Gastrocnemius medialis (tissue), 4 donors: ENCODE data around the gene PPP1R3D. TPM values are rescaled to one million over a fixed set of nuclear protein-coding genes. Genes with fewer than 3 reads are reported as not detected.

Experiments used
- ATAC-seq, 2 donors: fragments of 150-250 bp; one replicate each; pipeline ENCODE4 v1.9.1; 2016
- DNase-seq, 2 donors: peaks; one replicate each; pipeline ENCODE4 v3.0.0-alpha.2; 2019
- H3K27ac ChIP-seq, 4 donors: fragments of 200-600 bp; sonication (generic); 1 replicate in 1 of 4; 2 replicates in 3 of 4; pipeline ENCODE4 v1.5.1; 2016 to 2018; ENCODE audit warnings: mild to moderate bottlenecking in 2 of 4, moderate library complexity in 1 of 4
- H3K27me3 ChIP-seq, 3 donors: fragments of 200-600 bp; sonication (generic) in 2 of 3; 1 replicate in 1 of 3; 2 replicates in 2 of 3; pipeline versions ENCODE4 v1.5.1 to v1.6.0; 2016 to 2019; ENCODE audit warnings: mild to moderate bottlenecking in 1 of 3, moderate library complexity in 1 of 3
- H3K36me3 ChIP-seq, 2 donors: fragments of 200-600 bp; sonication (generic) in 1 of 2; one replicate each; pipeline ENCODE4 v1.5.1; 2017 to 2018
- H3K4me1 ChIP-seq, 2 donors: fragments of 200-600 bp; sonication (generic) in 1 of 2; one replicate each; pipeline ENCODE4 v1.5.1; 2016 to 2017; ENCODE audit warnings: mild to moderate bottlenecking in 2 of 2
- H3K4me3 ChIP-seq, 4 donors: fragments of 200-600 bp; sonication (generic) in 3 of 4; 1 replicate in 1 of 4; 2 replicates in 3 of 4; pipeline ENCODE4 v1.5.1; 2016 to 2019; ENCODE audit warnings: mild to moderate bottlenecking in 2 of 4
- H3K9me3 ChIP-seq, 3 donors: fragments of 200-600 bp; sonication (generic) in 2 of 3; 1 replicate in 1 of 3; 2 replicates in 2 of 3; pipeline ENCODE4 v1.5.1; 2016 to 2019
- POLR2A ChIP-seq, 2 donors: fragments of 450-650 bp; IDR thresholded peaks; one replicate each; pipeline ENCODE4 v1.6.1; 2017; ENCODE audit warnings: antibody characterized with exemption in 2 of 2, mild to moderate bottlenecking in 2 of 2, moderate library complexity in 2 of 2
- in situ Hi-C, 4 donors: fragments of 200-750 bp; cut with MboI; loops; one replicate each; pipeline versions ENCODE4 v1.15.0 to v1.8.0; 2017; ENCODE audit warnings: low sequenced_read_pairs in 4 of 4
- intact Hi-C: fragments of 100-400 bp; cut with DNase I; formaldehyde crosslinking; loops from one replicate; pipeline ENCODE4 v1.15.1; 2023; ENCODE audit warnings: low total_unique reads
- total RNA-seq, 4 donors: library from RNA; depleted of rRNA; stranded (reverse); fragments of >200 nt; gene quantifications; one replicate each; pipeline versions ENCODE4 v1.1.0 to v1.2.3, GENCODE V29; 2016
- TF ChIP-seq, protein P1 (sequence below), 5 experiments: fragments of 450-650 bp in 3 of 5; fragments of 200-600 bp in 2 of 5; sonication (generic) in 2 of 5; IDR thresholded peaks in 4 of 5; conservative IDR thresholded peaks in 1 of 5; 1 replicate in 4 of 5; 2 replicates in 1 of 5; pipeline ENCODE4 v1.5.1; 2016 to 2019; ENCODE audit warnings: antibody characterized with exemption in 5 of 5, mild to moderate bottlenecking in 3 of 5, moderate library complexity in 3 of 5

PPP1R3D gene
- total RNA-seq, 4 donors from 2014 or later = 4.1 to 12.0 (median 10.8) TPM

DNA sequence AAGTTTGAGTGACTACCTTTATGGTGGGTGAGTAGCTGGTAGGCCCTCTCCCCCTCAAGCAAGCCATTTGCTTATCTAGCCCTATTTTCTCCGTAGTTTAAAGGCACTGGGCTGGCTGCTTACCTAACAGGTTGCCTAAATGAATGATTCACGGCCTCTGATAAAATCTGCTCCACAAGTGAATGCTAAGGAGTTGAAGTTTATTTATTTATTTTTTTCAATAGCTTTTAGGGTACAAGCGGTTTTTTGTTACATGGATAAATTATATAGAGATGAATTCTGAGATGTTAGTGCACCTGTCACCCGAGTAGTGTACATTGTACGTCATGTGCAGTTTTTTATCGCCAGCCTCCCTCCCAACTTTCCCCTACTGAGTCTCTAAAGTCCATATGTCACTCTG is 9.8 kb upstream of the PPP1R3D start:
- ATAC-seq (no peak), DNase-seq (no peak)
- Histone ChIP-seq H3K36me3 (peaks cover 0 to under 1% of the 10 kb centered on the region in 2 donors), H3K4me3 (no peak overlapping the region), H3K27ac (no peak overlapping the region), H3K4me1 (peaks cover 20 to 33% of the 10 kb centered on the region in 2 donors), H3K9me3 (no peaks in the 10 kb centered on the region), H3K27me3 (no peaks in the 10 kb centered on the region)
- in situ Hi-C loops = loop anchor here in 1 of 4 donors (10.0 kb wide), 1 partner anchor 105 kb away; no protein-coding TSS in a partner anchor
- TF ChIP-seq POLR2A (IDR thresholded peaks at IDR 0.05) = no peak
- TF ChIP-seq, protein P1, sequence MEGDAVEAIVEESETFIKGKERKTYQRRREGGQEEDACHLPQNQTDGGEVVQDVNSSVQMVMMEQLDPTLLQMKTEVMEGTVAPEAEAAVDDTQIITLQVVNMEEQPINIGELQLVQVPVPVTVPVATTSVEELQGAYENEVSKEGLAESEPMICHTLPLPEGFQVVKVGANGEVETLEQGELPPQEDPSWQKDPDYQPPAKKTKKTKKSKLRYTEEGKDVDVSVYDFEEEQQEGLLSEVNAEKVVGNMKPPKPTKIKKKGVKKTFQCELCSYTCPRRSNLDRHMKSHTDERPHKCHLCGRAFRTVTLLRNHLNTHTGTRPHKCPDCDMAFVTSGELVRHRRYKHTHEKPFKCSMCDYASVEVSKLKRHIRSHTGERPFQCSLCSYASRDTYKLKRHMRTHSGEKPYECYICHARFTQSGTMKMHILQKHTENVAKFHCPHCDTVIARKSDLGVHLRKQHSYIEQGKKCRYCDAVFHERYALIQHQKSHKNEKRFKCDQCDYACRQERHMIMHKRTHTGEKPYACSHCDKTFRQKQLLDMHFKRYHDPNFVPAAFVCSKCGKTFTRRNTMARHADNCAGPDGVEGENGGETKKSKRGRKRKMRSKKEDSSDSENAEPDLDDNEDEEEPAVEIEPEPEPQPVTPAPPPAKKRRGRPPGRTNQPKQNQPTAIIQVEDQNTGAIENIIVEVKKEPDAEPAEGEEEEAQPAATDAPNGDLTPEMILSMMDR (IDR thresholded peaks at IDR 0.05 in 4 of 5, conservative IDR thresholded peaks at IDR 0.05 in 1 of 5) = no peak
- intact Hi-C loops = no loop called here

DNA sequence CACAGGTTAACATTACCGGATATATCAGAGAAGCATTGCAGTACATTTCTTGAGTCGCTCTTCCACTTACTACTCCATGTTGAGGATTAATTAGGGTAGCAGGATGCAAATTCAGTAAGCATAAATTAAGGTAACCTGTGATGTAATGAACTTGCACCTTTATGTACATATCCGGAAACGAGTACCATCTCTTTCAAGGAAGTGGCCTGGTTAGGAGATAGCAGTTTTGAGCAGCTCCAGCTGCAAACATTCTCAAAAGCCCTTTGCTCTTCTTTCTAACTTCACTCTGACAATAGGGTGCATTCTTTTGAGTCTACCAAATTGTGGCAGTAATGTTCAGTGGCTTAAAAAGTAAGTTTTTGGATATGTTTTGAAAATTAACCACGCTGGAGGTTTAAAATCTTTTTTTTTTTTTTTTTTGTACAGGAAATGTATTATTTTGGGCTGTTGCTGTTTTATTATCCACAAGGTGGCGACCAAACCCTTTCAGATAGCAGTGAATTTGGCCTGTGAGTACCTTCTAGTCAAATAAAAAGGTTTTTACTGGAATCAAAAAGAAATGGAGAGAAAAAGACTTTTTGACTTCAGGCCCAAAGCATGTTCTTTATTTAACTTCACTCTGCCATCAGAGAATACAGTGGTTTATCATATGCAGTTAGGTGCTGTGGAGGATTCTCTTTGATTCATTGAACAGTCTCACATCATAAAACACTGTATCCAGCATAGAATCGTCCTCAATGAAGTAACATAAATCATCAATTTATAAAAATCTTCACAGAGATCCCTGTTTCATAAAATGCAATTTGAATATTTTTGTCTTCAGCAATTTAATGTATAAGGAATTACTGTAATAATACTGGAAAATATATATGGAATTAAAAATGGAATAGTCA is 9.0 kb upstream of the PPP1R3D start:
- Histone ChIP-seq H3K36me3 (peaks cover 0 to 9% of the 10 kb centered on the region in 2 donors), H3K27ac (peak overlapping the region in 1 of 4 donors; percentile 11), H3K9me3 (no peaks in the 10 kb centered on the region), H3K4me3 (no peak overlapping the region), H3K4me1 (peaks cover 16 to 35% of the 10 kb centered on the region in 2 donors), H3K27me3 (no peaks in the 10 kb centered on the region)
- in situ Hi-C loops (loop anchor here in 1 of 4 donors (10.0 kb wide), 1 partner anchor 106 kb away; no protein-coding TSS in a partner anchor), intact Hi-C loops (no loop called here)
- TF ChIP-seq, protein P1 (IDR thresholded peaks at IDR 0.05 in 4 of 5, conservative IDR thresholded peaks at IDR 0.05 in 1 of 5) = peak in 4 of 5 experiments; percentile 24 to 65 (median 46)
- no peak for TF ChIP-seq POLR2A (IDR thresholded peaks at IDR 0.05)
- ATAC-seq (peak in 1 of 2 donors; percentile 30), DNase-seq (no peak)

DNA sequence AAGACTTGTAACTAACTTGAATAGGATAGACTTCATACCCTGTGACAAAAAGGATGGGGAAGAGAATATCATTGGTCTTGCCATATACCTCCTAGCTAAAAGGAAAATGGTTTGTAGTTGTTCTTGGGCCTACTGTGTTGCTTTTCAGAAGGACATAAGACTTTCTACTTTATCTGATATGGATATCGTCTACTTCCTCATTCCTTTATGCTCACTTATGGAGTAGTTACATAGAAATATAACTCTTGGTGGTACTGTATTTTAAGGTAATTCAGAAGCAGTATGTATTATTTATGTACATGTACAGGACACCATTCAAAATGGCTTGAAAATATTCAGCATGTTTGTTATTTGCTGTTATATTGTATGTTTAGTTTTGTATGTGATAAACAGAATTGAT is 8.1 kb upstream of the PPP1R3D start:
- intact Hi-C loops = no loop called here
- Histone ChIP-seq H3K36me3 (peaks cover 0 to 18% of the 10 kb centered on the region in 2 donors), H3K27me3 (no peaks in the 10 kb centered on the region), H3K4me1 (peaks cover 16 to 36% of the 10 kb centered on the region in 2 donors), H3K4me3 (no peak overlapping the region), H3K9me3 (no peaks in the 10 kb centered on the region), H3K27ac (no peak overlapping the region)
- TF ChIP-seq POLR2A (IDR thresholded peaks at IDR 0.05) = no peak
- TF ChIP-seq, protein P1 (IDR thresholded peaks at IDR 0.05 in 4 of 5, conservative IDR thresholded peaks at IDR 0.05 in 1 of 5) = no peak
- no peak for DNase-seq
- in situ Hi-C loops = loop anchor here in 1 of 4 donors (10.0 kb wide), 1 partner anchor 107 kb away; no protein-coding TSS in a partner anchor
- no peak for ATAC-seq

DNA sequence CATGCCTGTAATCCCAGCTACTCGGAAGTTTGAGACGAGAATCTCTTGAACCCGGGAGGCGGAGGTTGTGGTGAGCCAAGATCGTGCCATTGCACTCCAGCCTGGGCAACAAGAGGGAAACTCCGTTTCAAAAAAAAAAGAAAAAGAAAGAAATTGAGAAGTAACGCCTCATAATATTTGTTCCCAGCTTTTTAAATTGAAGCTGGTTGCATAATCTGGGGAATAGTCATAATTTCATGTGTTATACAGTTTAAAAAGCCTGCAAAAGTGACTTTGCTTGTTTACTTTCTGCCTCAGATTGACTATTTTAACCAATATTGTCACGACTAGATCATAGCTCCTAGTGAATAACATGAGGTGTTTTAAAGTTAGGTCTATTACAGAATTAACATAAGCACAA is 7.3 kb upstream of the PPP1R3D start:
- no peak overlapping the region for H3K27ac ChIP-seq
- ATAC-seq (no peak), DNase-seq (no peak)
- peaks cover 0 to 26% of the 10 kb centered on the region in 2 donors for H3K36me3 ChIP-seq
- in situ Hi-C loops = loop anchor here in 1 of 4 donors (10.0 kb wide), 1 partner anchor 107 kb away; no protein-coding TSS in a partner anchor
- no peaks in the 10 kb centered on the region for H3K27me3 ChIP-seq
- intact Hi-C loops = no loop called here
- H3K4me3 ChIP-seq = no peak overlapping the region
- peaks cover 21 to 44% of the 10 kb centered on the region in 2 donors for H3K4me1 ChIP-seq
- TF ChIP-seq, protein P1 (IDR thresholded peaks at IDR 0.05 in 4 of 5, conservative IDR thresholded peaks at IDR 0.05 in 1 of 5) = no peak
- TF ChIP-seq POLR2A (IDR thresholded peaks at IDR 0.05) = no peak
- no peaks in the 10 kb centered on the region for H3K9me3 ChIP-seq
